ENCODE data around the gene EXOSC7. TPM values are rescaled to one million over a fixed set of nuclear protein-coding genes. Genes with fewer than 3 reads are reported as not detected.

EXOSC7 gene
- total RNA-seq, 2 donors from 2014 or later, result 42.9 to 46.9 TPM

DNA sequence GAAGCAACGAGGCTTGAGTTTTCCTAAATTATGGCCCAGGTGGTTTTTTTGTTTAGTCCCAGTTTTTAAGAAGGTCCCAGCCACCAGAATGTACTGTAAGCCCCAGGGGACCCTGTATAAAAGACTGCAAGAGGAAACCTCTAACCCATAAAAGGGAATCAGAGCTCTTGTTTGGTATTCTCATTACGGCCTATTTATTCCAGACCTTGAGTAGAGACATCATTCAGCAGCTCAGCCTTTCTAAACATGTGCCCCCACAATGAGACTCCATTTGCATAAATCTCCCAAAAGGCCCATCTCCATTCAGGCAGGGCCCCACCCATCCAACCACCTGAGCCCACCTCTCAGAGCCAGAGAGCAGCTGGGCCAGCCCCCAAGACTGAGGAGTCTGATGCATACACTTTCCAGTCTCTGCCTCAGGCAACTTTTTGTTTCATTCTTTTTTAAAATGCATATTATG, 25.7 kb upstream of the EXOSC7 start:
- Mint-ChIP-seq H3K27me3 (ENCODE audit: low read depth) (no peaks in the 10 kb centered on the region), H3K36me3 (ENCODE audit: insufficient read depth in 2 of 2) (peaks cover 0 to 1% of the 10 kb centered on the region in 2 donors), H3K4me3 (no peak overlapping the region), H3K9me3 (no peaks in the 10 kb centered on the region), H3K4me1 (ENCODE audit: low read depth) (peaks cover 6% of the 10 kb centered on the region), H3K27ac (no peak overlapping the region)
- DNase-seq (no peak), ATAC-seq (replicated peaks in 1 of 2) (no peak)

GRCh38 chr3:44952689-44953088, 23.4 kb upstream of the EXOSC7 start:
- Mint-ChIP-seq H3K4me1 (ENCODE audit: low read depth) (peaks cover 6% of the 10 kb centered on the region), H3K4me3 (no peak overlapping the region), H3K27ac (no peak overlapping the region), H3K9me3 (no peaks in the 10 kb centered on the region), H3K27me3 (ENCODE audit: low read depth) (no peaks in the 10 kb centered on the region), H3K36me3 (ENCODE audit: insufficient read depth in 2 of 2) (no peaks in the 10 kb centered on the region)
- DNase-seq, result no peak
- no peak for ATAC-seq (replicated peaks in 1 of 2)

DNA sequence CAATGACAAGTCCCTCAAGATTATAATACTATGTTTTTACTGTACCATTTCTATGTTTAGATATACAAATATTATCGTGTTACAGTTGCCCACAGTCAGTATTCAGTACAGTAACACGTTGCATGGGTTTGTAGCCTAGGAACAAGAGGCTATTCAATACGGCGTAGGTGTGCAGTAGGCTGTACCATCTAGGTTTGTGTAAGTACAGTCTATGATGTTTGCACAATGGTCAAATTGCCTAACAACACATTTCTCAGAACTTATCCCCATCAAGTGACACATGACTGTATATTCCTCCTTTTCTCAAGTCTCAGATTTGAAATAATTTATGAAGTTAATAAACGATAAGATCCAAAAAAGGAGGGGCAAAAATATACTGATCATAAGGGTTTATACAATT, 21.7 kb upstream of the EXOSC7 start:
- peaks cover 6% of the 10 kb centered on the region for H3K4me1 Mint-ChIP-seq (ENCODE audit: low read depth)
- H3K9me3 Mint-ChIP-seq, result no peaks in the 10 kb centered on the region
- DNase-seq (no peak), ATAC-seq (replicated peaks in 1 of 2) (no peak)
- H3K27me3 Mint-ChIP-seq (ENCODE audit: low read depth), result no peaks in the 10 kb centered on the region
- H3K4me3 Mint-ChIP-seq, result no peak overlapping the region
- H3K27ac Mint-ChIP-seq, result peak overlapping the region; percentile 36
- no peaks in the 10 kb centered on the region for H3K36me3 Mint-ChIP-seq (ENCODE audit: insufficient read depth in 2 of 2)

- peaks cover 6% of the 10 kb centered on the region for H3K4me1 Mint-ChIP-seq (ENCODE audit: low read depth)
- H3K27ac Mint-ChIP-seq, result no peak overlapping the region
- H3K9me3 Mint-ChIP-seq, result no peaks in the 10 kb centered on the region
These were observed 21.1 kb upstream of the EXOSC7 start for GRCh38 chr3:44954962-44955361.

GRCh38 chr3:44955917-44956316, 20.1 kb upstream of the EXOSC7 start:
- Mint-ChIP-seq H3K27me3 (ENCODE audit: low read depth) (no peaks in the 10 kb centered on the region), H3K9me3 (no peaks in the 10 kb centered on the region), H3K36me3 (ENCODE audit: insufficient read depth in 2 of 2) (no peaks in the 10 kb centered on the region), H3K4me3 (no peak overlapping the region), H3K27ac (no peak overlapping the region), H3K4me1 (ENCODE audit: low read depth) (peaks cover 15% of the 10 kb centered on the region)
- ATAC-seq (replicated peaks in 1 of 2) (no peak), DNase-seq (no peak)

More at GRCh38 chr3:44954962-44955361, 21.1 kb upstream of the EXOSC7 start:
- Mint-ChIP-seq H3K27me3 (ENCODE audit: low read depth) (no peaks in the 10 kb centered on the region), H3K36me3 (ENCODE audit: insufficient read depth in 2 of 2) (no peaks in the 10 kb centered on the region), H3K4me3 (no peak overlapping the region)
- DNase-seq, result no peak
- ATAC-seq (replicated peaks in 1 of 2), result peak in 1 of 2 donors; percentile 19

DNA sequence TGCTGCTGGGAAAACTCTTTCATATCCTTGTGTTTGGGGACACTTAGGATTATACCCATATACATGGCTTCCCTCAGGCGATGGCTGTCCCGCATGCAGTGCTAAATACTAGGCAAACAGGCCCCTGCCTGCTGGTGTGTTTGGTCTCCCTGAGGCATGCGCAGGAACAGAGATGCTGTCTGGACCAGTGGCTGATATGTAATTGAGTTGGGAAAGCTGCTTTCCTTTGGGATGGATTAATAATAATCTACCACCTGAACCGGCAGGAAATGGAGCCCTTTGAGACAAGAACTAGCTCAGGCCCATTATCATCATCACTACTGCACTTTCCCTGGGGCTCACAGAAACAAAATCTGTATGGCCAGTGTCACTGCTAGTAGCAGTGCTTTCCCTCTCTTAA, 18.1 kb upstream of the EXOSC7 start:
- H3K27me3 Mint-ChIP-seq (ENCODE audit: low read depth), result no peaks in the 10 kb centered on the region
- DNase-seq (no peak), ATAC-seq (replicated peaks in 1 of 2) (no peak)
- H3K9me3 Mint-ChIP-seq, result no peaks in the 10 kb centered on the region
- peaks cover 22% of the 10 kb centered on the region for H3K4me1 Mint-ChIP-seq (ENCODE audit: low read depth)
- no peak overlapping the region for H3K27ac Mint-ChIP-seq
- H3K4me3 Mint-ChIP-seq, result no peak overlapping the region
- H3K36me3 Mint-ChIP-seq (ENCODE audit: insufficient read depth in 2 of 2), result no peaks in the 10 kb centered on the region

DNA sequence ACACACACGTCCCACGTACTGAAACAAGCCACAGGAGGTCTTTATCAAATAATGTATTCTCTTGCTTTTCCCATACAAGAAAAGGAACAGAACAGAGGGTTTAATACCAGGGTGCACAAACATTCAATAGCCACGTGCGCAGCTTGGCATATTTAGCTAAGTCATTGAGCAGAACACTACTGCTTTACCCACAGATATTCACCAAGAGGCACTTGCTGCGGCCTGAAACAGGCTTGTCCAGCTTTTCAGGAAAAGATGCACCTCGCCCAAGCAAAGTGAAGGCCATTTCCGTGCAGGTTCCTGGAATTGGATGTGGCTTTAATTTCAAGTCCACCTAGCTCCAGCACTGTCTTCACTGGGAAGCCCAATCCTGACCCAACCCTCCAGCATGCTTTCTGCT, 17.7 kb upstream of the EXOSC7 start:
- DNase-seq (no peak), ATAC-seq (replicated peaks in 1 of 2) (no peak)
- no peak overlapping the region for H3K27ac Mint-ChIP-seq
- no peaks in the 10 kb centered on the region for H3K36me3 Mint-ChIP-seq (ENCODE audit: insufficient read depth in 2 of 2)
- no peaks in the 10 kb centered on the region for H3K9me3 Mint-ChIP-seq
- H3K27me3 Mint-ChIP-seq (ENCODE audit: low read depth), result no peaks in the 10 kb centered on the region
- H3K4me1 Mint-ChIP-seq (ENCODE audit: low read depth), result peaks cover 24% of the 10 kb centered on the region
- no peak overlapping the region for H3K4me3 Mint-ChIP-seq

DNA sequence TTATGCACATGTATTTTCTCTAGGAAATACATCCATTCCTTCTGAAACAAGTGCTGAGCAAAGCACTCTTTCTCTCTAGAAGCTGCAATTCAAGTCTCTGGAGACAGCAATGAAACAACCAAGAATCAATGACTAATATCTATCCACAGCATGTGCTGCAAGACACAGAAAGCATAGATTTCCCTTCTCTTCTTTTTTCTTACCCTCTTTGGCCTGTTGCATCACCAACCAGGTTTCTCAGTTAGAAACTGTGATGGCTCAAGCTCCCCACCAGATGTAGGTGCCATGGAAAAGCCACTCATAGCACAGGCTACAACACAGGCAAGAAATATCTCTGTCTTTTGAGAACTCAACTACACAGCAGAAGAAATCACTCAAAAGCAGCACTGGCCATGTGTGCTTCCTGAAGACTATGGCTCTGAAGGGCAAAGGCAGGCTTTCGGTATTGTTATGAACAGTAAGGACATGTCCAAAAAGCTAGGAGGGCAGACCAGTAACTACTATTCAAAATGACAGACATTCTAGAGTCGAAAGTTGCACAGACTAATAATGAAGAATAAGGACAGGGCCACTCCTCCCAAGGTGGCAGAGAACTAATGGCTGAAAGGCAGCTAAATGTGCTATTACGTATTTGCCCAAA, 15.5 kb upstream of the EXOSC7 start:
- Mint-ChIP-seq H3K9me3 (no peaks in the 10 kb centered on the region), H3K4me3 (peak overlapping the region in 1 of 2 donors; percentile 15), H3K36me3 (ENCODE audit: insufficient read depth in 2 of 2) (no peaks in the 10 kb centered on the region), H3K27me3 (ENCODE audit: low read depth) (no peaks in the 10 kb centered on the region), H3K27ac (peak overlapping the region; percentile 61), H3K4me1 (ENCODE audit: low read depth) (peaks cover 43% of the 10 kb centered on the region)
- DNase-seq (no peak), ATAC-seq (replicated peaks in 1 of 2) (peak; percentile 75 to 89)

DNA sequence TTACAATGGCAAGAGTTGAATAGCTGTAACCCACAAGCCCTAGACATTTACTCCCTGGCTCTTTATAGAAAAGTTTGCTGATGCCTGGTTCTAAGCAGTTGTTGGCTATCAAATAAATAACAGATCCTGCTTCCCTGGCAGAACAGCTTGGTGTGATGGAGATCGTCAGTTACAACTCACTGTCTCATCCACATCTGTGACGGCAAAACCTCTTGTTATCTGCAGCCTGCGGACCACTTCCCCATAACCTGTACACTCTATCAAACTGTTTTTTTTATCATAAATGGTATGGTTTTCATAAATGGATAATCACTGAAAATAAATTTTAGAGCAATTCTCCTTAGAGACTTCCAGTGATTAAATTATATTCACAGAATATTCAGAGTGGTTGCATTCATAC, 14.2 kb upstream of the EXOSC7 start:
- H3K36me3 Mint-ChIP-seq (ENCODE audit: insufficient read depth in 2 of 2), result no peaks in the 10 kb centered on the region
- H3K4me3 Mint-ChIP-seq, result no peak overlapping the region

DNA sequence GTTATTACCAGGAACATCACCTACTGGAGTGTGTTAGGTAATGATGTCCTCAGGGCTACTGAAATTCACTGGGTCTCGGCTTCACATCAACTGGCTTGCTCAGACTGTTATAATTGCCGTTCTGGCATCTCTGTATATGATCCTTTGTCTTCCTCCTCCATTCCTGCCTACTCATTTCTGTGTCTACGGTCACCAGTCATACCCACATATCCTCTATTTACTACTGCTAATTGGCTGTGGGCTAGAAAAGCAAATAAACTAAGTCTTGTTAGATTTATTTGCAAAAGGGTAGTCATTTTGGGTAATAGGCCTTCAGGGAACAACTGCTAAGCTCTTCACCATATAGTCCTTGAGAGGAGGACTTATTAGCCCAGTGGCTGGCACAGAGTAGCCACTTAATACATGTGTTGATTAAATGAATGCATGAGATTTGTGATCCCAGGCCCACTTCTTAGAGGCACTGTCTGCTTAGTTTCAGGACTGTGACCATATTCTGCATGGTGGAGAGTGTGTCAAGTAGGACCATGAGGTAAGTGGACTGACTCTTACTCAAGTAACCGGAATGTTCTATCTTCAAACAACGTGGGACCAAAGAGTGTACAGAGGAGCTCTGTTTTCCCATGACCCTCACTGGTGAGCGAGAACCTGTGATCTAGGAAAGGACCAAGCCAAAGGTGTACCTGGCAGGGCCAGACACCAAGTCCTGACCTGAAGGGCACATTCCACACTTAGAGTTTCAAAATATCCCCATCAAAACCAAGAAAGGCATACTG, 13.2 kb upstream of the EXOSC7 start:
- no peak for ATAC-seq (replicated peaks in 1 of 2)
- peaks cover 0 to 1% of the 10 kb centered on the region in 2 donors for H3K36me3 Mint-ChIP-seq (ENCODE audit: insufficient read depth in 2 of 2)
- no peak overlapping the region for H3K27ac Mint-ChIP-seq
- no peaks in the 10 kb centered on the region for H3K27me3 Mint-ChIP-seq (ENCODE audit: low read depth)
- no peak for DNase-seq
- H3K4me3 Mint-ChIP-seq, result no peak overlapping the region
- peaks cover 66% of the 10 kb centered on the region for H3K4me1 Mint-ChIP-seq (ENCODE audit: low read depth)
- no peaks in the 10 kb centered on the region for H3K9me3 Mint-ChIP-seq

More for the DNA sequence above, 14.2 kb upstream of the EXOSC7 start:
- Mint-ChIP-seq H3K27ac (no peak overlapping the region), H3K27me3 (ENCODE audit: low read depth) (no peaks in the 10 kb centered on the region), H3K4me1 (ENCODE audit: low read depth) (peaks cover 57% of the 10 kb centered on the region), H3K9me3 (no peaks in the 10 kb centered on the region)
- DNase-seq, result no peak
- ATAC-seq (replicated peaks in 1 of 2), result no peak

GRCh38 chr3:44963571-44964325, 12.3 kb upstream of the EXOSC7 start:
- Mint-ChIP-seq H3K4me1 (ENCODE audit: low read depth) (peaks cover 71% of the 10 kb centered on the region), H3K27me3 (ENCODE audit: low read depth) (no peaks in the 10 kb centered on the region), H3K9me3 (no peaks in the 10 kb centered on the region), H3K27ac (no peak overlapping the region), H3K4me3 (no peak overlapping the region), H3K36me3 (ENCODE audit: insufficient read depth in 2 of 2) (peaks cover 0 to 1% of the 10 kb centered on the region in 2 donors)
- ATAC-seq (replicated peaks in 1 of 2) (no peak), DNase-seq (no peak)

DNA sequence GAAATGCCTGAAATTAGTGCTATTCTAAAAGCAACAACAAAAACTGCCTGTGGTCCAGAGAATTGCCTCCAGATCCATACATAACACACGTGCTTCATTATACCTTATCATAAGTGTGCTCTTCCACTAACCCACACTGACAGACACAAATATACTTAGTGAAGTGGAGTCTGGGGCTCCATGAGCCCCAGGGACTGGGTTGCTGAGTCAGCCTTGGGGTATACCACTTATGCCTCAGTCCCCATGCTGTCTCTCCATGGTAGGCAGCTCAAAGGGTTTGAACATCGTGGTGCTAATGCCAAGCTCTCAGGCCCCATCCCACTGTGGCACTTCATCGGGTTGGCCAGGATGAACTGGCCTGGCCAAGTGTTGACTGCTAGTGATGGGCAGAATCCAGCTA, 10.9 kb upstream of the EXOSC7 start:
- H3K4me3 Mint-ChIP-seq, result no peak overlapping the region
- no peaks in the 10 kb centered on the region for H3K9me3 Mint-ChIP-seq
- H3K27me3 Mint-ChIP-seq (ENCODE audit: low read depth), result no peaks in the 10 kb centered on the region
- no peak overlapping the region for H3K27ac Mint-ChIP-seq
- H3K36me3 Mint-ChIP-seq (ENCODE audit: insufficient read depth in 2 of 2), result peaks cover 0 to 1% of the 10 kb centered on the region in 2 donors
- H3K4me1 Mint-ChIP-seq (ENCODE audit: low read depth), result peaks cover 83% of the 10 kb centered on the region
- no peak for ATAC-seq (replicated peaks in 1 of 2)
- no peak for DNase-seq

DNA sequence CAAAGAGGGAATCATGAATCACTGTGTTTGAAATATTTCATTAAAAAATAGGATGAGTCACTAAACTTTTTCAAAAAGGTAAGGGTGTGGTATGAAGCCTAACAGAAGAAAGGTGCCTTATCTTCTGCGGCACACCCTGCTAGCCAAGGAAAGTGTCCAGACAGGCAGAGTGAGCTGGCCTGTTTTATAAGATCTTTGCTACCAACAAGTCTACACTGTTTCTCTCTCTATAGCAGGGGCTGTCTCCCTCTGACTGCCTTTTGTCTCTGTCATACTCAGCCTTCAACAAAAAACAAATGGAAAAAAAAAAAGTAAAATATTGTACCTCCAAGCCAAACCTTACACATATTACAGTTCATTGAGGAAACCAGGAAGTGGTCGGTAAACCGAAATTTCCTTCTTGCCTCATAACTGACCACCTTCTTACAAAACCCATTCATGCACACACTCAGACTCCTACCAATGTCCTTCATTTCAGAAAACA, 9.2 kb upstream of the EXOSC7 start:
- Mint-ChIP-seq H3K27me3 (ENCODE audit: low read depth) (no peaks in the 10 kb centered on the region), H3K36me3 (ENCODE audit: insufficient read depth in 2 of 2) (peaks cover 0 to 1% of the 10 kb centered on the region in 2 donors), H3K4me1 (ENCODE audit: low read depth) (peaks cover 85% of the 10 kb centered on the region), H3K27ac (peak overlapping the region; percentile 0), H3K4me3 (no peak overlapping the region), H3K9me3 (no peaks in the 10 kb centered on the region)
- no peak for DNase-seq
- peak; percentile 62 for ATAC-seq (replicated peaks in 1 of 2)

Measured in activated T-cell treated with anti-CD3 and anti-CD28 coated beads, Interleukin-2, amount 50 U/mL, for 72 hours (primary cell).